Measurements from ENCODE around the gene EID1. TPM values are rescaled to one million over a fixed set of nuclear protein-coding genes. Genes with fewer than 3 reads are reported as not detected.

Gene EID1
- total RNA-seq, 1 donor from 2014 or later, result 133 TPM

GRCh38 chr15:48868536-48868935 is 9.4 kb upstream of the EID1 start:
- peak in 1 of 2 donors; percentile 42 for DNase-seq (ENCODE audit: low read depth in 2 of 2)

- DNase-seq (ENCODE audit: low read depth in 2 of 2), result no peak
Observed at GRCh38 chr15:48869966-48870365, 8.0 kb upstream of the EID1 start.

GRCh38 chr15:48871542-48871941 is 6.4 kb upstream of the EID1 start:
- no peak for DNase-seq (ENCODE audit: low read depth in 2 of 2)

- no peak for DNase-seq (ENCODE audit: low read depth in 2 of 2)
Observed at GRCh38 chr15:48872632-48873031, 5.3 kb upstream of the EID1 start.

- no peak for DNase-seq (ENCODE audit: low read depth in 2 of 2)
Observed at GRCh38 chr15:48875241-48875960, 2.5 kb upstream of the EID1 start.

- no peak for DNase-seq (ENCODE audit: low read depth in 2 of 2)
Observed at GRCh38 chr15:48876057-48876456, 1.9 kb upstream of the EID1 start.

- no peak for DNase-seq (ENCODE audit: low read depth in 2 of 2)
Observed at GRCh38 chr15:48880070-48880634, 2.2 kb downstream of the EID1 start.

- DNase-seq (ENCODE audit: low read depth in 2 of 2), result no peak
Observed at GRCh38 chr15:48883699-48884098, 5.8 kb downstream of the EID1 start.

GRCh38 chr15:48887144-48887543 is 9.2 kb downstream of the EID1 start:
- no peak for DNase-seq (ENCODE audit: low read depth in 2 of 2)

GRCh38 chr15:48888191-48888590 is 10.3 kb downstream of the EID1 start:
- no peak for DNase-seq (ENCODE audit: low read depth in 2 of 2)

- DNase-seq (ENCODE audit: low read depth in 2 of 2), result no peak
Observed at GRCh38 chr15:48888836-48889235, 10.9 kb downstream of the EID1 start.

- DNase-seq (ENCODE audit: low read depth in 2 of 2), result no peak
Observed at GRCh38 chr15:48889925-48890324, 12.0 kb downstream of the EID1 start.

- no peak for DNase-seq (ENCODE audit: low read depth in 2 of 2)
Observed at GRCh38 chr15:48890375-48890972, 12.5 kb downstream of the EID1 start.

- DNase-seq (ENCODE audit: low read depth in 2 of 2), result no peak
Observed at GRCh38 chr15:48891232-48891765, 13.4 kb downstream of the EID1 start.

- no peak for DNase-seq (ENCODE audit: low read depth in 2 of 2)
Observed at GRCh38 chr15:48893311-48893710, 15.4 kb downstream of the EID1 start.

- DNase-seq (ENCODE audit: low read depth in 2 of 2), result no peak
Observed at GRCh38 chr15:48896869-48897814, 19.2 kb downstream of the EID1 start.

GRCh38 chr15:48898032-48898431 is 20.1 kb downstream of the EID1 start:
- no peak for DNase-seq (ENCODE audit: low read depth in 2 of 2)

GRCh38 chr15:48898446-48898845 is 20.5 kb downstream of the EID1 start:
- no peak for DNase-seq (ENCODE audit: low read depth in 2 of 2)

GRCh38 chr15:48899793-48900192 is 21.9 kb downstream of the EID1 start:
- DNase-seq (ENCODE audit: low read depth in 2 of 2), result no peak

GRCh38 chr15:48904758-48905157 is 26.8 kb downstream of the EID1 start:
- DNase-seq (ENCODE audit: low read depth in 2 of 2), result no peak

GRCh38 chr15:48905216-48905615 is 27.3 kb downstream of the EID1 start:
- no peak for DNase-seq (ENCODE audit: low read depth in 2 of 2)

- no peak for DNase-seq (ENCODE audit: low read depth in 2 of 2)
Observed at GRCh38 chr15:48905847-48906246, 27.9 kb downstream of the EID1 start.

Measured in dermis microvascular lymphatic vessel endothelial cell (primary cell).